Epidermal melanocyte (primary cell): ENCODE measurements around the gene LTBR.

ENCODE experiments used
- DNase-seq: peaks from one replicate; pipeline ENCODE4 v3.0.0; 2011; ENCODE audit warnings: low spot score; ENCODE audit not compliant: insufficient read length

The LTBR gene

DNA sequence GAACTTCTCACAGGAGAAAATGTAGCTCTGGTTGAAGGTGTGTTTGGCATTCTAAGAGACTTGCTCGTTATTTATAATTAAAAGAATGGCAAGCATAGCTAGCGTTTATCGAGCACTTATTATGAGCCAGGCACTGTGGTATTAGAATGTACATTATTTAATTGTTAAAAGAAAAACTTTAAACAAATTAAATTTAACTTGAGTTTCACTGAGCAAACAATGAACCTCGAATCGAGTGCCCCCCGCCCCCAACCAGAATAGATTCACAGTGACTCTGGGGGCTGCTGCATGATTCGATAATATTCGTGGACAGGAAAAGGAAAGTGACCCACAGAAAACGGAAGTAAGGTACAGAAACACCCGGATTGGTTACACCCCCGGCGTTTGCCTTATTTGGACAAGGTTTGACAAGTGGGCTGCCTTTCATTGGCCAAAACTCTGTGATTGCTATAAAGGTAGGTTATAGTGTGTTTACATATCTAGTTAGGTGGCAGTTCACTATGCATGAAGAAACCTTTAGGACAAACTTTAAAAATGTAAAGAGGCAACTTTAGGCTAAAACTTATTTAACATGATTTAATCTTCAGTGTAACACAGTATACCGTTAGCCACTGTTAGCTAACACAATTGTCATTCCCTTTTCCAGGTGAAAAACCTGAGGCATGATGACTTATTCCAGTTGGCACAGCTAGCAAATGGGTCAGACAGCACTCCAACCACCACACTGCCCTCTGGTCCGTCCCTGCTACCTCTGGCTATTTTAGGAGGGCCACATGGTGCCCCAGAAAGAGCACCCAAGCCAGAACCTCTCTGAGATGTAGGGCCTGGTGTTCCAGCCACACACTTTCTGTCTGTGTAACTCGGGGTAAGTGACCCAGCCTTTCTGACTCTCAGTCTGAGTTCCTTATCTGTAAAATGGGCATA is 15.7 kb upstream of the LTBR start:
- DNase-seq = no peak

- no peak for DNase-seq
Observed at GRCh38 chr12:6368906-6369525, 14.9 kb upstream of the LTBR start.

DNA sequence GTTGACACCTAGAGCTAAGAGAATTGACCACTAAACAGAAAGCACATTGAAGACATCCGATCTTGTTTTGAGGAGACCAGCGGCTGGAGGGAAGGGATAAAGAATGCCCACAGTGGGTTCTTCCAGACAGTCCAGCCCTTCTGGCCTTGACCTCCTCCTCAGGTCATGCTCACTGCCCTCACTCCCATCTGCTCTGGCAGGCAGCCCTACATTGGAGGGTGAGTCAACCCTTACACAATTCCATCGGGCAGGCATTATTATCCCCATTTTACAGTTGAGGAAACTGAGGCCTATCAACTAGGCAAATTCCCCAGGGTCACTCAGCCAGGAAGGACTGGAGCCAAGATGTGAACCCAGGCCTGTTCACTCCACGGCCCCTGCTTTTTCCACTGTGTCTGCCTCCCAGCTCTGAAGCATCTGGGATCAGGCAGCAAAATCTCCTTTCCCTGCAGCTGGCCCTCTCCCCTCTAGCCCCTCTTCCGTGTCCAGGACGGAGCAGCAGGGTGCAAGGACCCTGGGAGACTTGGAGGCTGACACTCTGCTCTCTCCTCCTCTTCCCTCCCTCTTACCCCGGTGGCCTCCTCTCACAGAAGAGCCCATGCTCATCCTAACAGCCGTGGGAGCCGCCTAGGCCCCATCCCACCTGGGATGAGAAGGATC is 13.9 kb upstream of the LTBR start:
- no peak for DNase-seq

- DNase-seq = no peak
Observed at GRCh38 chr12:6370576-6370935, 13.4 kb upstream of the LTBR start.

- no peak for DNase-seq
Observed at GRCh38 chr12:6370994-6371754, 12.8 kb upstream of the LTBR start.

- peak; percentile 97 for DNase-seq
Observed at GRCh38 chr12:6372403-6373003, 11.5 kb upstream of the LTBR start.

- DNase-seq = no peak
Observed at GRCh38 chr12:6373022-6373787, 10.8 kb upstream of the LTBR start.

DNA sequence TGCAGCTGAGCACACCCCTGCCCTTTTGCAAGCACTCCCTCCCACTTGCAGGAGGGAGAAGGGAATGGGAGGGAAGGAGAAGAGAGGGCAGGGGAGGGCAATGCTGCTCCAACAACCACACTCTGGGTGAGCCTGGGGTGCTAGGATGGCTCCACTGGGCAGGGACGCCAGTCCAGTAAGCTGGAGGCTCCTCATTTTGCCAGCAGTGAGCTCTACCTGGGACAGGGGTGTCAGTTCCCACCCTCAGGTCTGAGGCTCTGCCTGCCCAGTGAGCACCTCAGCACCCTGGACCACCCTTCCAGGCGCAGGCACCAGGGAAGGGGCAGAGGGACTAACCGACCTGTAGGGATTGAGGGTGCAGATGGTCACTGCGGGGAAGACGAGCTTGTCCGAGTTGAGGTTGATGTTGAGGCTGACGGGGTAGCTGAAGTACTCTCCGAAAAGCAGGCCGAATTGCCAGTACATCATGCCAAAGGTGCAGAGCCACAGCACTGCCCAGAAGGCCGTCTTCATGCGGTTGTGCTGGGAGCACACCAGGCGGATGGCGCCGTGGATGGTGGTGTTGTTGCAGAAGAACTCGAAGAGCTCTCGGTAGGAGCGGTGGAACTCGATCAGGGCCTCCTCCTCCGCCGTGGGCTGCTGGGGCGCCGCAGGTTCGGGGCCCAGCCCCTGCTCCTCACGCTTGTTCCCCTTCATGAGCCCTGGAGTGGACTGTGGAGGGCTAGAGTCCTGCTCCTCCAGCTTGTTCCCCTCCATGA is 9.8 kb upstream of the LTBR start:
- no peak for DNase-seq

- no peak for DNase-seq
Observed at GRCh38 chr12:6374786-6375160, 9.2 kb upstream of the LTBR start.

- no peak for DNase-seq
Observed at GRCh38 chr12:6375269-6376078, 8.5 kb upstream of the LTBR start, which contains the start of gene SCNN1A. TSS of gene SCNN1A (minus strand) at chr12:6375563. CDS start at chr12:6374783, 780 bp downstream.

DNA sequence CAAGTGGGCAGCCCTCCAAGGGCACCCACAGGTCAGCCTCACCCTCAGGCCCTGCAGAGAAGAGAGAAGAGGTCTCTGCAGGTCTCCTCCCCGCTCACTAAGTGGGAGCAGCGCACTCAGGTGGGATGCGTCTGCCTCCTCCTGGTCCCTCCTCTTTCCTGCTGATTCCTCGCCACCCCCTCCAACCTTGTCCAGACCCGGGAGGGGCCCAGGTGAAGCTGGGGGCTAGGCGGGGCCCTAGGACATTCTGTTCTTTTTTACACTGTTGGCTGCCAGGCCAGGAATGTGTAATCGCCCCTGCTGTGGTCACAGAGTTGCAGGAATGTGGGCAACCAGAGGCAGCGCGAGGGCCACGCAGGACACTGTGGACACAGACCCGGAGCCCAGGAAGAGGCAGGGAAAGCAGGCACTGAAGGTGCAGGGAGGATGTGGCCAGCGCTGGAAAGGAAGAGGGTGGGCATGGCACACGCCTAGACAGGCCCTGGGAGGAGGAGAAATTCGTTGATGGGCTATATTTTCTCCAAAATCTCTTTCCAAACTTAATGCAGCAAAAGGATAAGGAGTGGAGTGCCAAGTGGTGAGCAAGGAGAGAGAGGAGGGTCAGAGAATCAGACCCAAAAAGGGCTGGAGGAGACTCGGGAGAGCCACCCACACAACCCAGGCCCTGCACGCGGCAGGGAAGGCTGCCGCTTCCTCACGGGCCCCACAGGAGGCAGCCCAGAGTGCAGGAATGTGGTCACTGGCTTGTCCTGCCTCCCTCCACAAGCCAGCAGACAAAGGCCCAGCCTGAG is 7.7 kb upstream of the LTBR start:
- DNase-seq = no peak

GRCh38 chr12:6376870-6377666 is 6.9 kb upstream of the LTBR start:
- no peak for DNase-seq

GRCh38 chr12:6377667-6377994 is 6.3 kb upstream of the LTBR start:
- no peak for DNase-seq

GRCh38 chr12:6378709-6379472 is 5.1 kb upstream of the LTBR start:
- no peak for DNase-seq

- DNase-seq = no peak
Observed at GRCh38 chr12:6380141-6381121, 3.5 kb upstream of the LTBR start.
